ENCODE data around the gene WDR82. TPM values are rescaled to one million over a fixed set of nuclear protein-coding genes. Genes with fewer than 3 reads are reported as not detected.
"Not testable (repeated sequence)": the region's sequence is repeated elsewhere in the genome, so short reads cannot be mapped to it uniquely, and the experiment has no call there.

WDR82 gene
- total RNA-seq, 6 donors from 2014 or later = 23.0 to 63.6 (median 46.8) TPM

DNA sequence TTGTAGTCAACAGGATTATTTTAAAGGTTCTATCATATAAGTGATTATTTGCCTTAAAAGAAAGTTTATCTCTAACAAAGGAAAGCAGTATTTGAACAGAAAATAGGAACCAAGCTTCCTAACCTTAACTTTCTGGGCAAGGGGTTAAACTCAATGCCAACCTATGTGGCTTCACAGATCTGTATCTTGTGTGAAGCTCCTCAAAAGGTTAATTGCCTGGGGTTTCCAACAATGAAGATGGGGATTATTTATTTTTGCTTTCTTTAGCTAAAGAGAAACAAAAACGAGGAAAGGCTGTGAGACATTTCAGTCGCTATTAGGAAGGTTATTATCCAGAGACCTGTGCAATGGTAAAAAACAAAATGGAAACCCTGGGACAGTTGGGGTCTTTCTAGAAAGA, 1.1 kb upstream of the WDR82 start:
- TF ChIP-seq POLR2A (IDR thresholded peaks at IDR 0.05) (no peak), POLR2AphosphoS5 (IDR thresholded peaks at IDR 0.05) (no peak), EP300 (IDR thresholded peaks at IDR 0.05) (no peak)
- TF ChIP-seq, protein P1, sequence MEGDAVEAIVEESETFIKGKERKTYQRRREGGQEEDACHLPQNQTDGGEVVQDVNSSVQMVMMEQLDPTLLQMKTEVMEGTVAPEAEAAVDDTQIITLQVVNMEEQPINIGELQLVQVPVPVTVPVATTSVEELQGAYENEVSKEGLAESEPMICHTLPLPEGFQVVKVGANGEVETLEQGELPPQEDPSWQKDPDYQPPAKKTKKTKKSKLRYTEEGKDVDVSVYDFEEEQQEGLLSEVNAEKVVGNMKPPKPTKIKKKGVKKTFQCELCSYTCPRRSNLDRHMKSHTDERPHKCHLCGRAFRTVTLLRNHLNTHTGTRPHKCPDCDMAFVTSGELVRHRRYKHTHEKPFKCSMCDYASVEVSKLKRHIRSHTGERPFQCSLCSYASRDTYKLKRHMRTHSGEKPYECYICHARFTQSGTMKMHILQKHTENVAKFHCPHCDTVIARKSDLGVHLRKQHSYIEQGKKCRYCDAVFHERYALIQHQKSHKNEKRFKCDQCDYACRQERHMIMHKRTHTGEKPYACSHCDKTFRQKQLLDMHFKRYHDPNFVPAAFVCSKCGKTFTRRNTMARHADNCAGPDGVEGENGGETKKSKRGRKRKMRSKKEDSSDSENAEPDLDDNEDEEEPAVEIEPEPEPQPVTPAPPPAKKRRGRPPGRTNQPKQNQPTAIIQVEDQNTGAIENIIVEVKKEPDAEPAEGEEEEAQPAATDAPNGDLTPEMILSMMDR (IDR thresholded peaks at IDR 0.05) = no peak
- Histone ChIP-seq H3K4me3 (peak overlapping the region in 2 of 4 donors; percentile 69 to 83), H3K9me3 (no peaks in the 10 kb centered on the region), H3K4me1 (peaks cover 27 to 49% (median 40%) of the 10 kb centered on the region in 4 donors), H3K36me3 (peaks cover 0 to 10% (median 0%) of the 10 kb centered on the region in 4 donors), H3K27me3 (no peaks in the 10 kb centered on the region), H3K27ac (peak overlapping the region; percentile 94 to 99 (median 98))
- ATAC-seq (ENCODE audit: low FRiP score in 2 of 2) = no peak
- 26 to 36% methylated on average over 2 of the region's 2 CpGs for WGBS, 2 donors
- no peak for DNase-seq

DNA sequence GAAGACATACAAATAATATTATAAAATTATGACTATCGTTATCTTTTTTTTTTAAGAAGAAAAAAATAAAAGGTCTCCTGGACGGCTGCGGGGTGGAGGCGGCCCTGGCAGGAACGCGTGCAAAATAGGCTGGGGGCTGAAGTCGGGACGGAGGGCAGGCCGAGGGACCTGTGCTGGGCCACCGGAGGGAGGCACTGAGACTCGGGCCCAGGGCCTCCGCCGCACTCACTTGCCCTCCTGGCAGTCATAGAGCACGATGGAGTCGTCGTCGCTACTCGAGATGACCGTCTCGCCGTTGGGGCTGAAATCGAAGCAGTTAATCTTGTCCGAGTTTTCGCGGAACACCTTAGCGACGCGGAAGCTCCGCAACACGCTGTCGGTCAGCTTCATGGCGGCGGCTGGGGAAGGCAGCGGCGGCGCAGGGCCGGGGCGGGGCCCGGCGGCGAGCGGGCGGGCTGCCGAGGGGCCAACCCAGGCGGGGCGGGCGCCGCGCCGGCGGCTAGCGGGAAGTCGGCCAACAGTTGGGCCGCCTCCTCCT, 408 bp downstream of the WDR82 start:
- H3K36me3 ChIP-seq = peaks cover 0 to 20% (median 0%) of the 10 kb centered on the region in 4 donors
- H3K9me3 ChIP-seq = no peaks in the 10 kb centered on the region
- H3K27me3 ChIP-seq = no peaks in the 10 kb centered on the region
- no peak for TF ChIP-seq POLR2AphosphoS5 (IDR thresholded peaks at IDR 0.05)
- TF ChIP-seq POLR2A (IDR thresholded peaks at IDR 0.05) = no peak
- TF ChIP-seq EP300 (IDR thresholded peaks at IDR 0.05) = no peak
- TF ChIP-seq, protein P1 (IDR thresholded peaks at IDR 0.05) = peak in 5 of 6 experiments; percentile 14 to 77 (median 32)
- ATAC-seq (ENCODE audit: low FRiP score in 2 of 2) (peak; percentile 84 to 93), DNase-seq (peak in 1 of 2 donors; percentile 52)
- peaks cover 43 to 65% (median 51%) of the 10 kb centered on the region in 4 donors for H3K4me1 ChIP-seq
- H3K4me3 ChIP-seq = peak overlapping the region; percentile 69 to 88 (median 82)
- WGBS, 2 donors = 0 to 1% methylated on average over 13 to 51 of the region's 54 CpGs
- peak overlapping the region; percentile 94 to 99 (median 98) for H3K27ac ChIP-seq

DNA sequence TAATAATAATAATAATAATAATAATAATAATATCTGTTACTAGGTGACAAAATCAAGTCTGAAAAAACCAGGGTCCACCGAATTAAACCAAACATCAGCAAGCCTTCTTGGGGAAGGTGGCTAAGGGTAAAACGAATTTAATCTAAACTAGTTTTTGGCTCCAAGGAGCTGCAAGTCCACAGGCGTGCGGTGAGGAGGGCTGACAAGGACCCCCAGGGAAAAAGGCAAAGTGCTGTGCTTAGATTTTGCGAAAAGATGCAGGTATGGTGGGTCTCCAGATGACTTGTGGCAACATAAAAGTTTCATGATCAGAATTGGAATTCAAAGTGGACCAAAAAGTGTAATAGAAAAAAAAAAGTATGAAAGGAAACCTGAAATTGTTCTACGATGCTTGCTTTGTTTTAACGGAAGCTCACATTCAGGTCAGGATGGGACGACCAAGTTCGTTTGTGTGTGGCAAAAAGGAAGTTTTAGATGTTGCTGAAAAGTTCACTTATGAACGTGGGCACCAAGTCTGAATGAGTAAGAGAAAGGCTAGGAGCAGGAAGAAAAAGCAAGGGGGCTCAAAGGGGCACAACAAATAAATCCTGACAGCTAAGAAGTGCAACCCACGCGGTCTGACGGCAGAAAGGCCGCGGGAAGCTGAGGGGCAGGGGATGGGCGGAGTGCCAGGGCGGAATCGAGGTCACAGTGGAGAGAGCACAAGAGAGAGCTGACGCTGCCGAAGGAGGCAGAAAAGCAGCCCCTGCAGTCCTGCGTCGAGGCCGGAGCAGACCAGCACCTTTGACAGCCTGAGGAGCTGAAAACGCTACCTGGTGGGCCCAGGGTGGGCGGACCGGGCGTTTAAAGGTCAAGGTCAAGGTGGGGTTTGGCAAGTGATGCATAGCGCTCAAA, 1.1 kb downstream of the WDR82 start:
- H3K4me3 ChIP-seq = peak overlapping the region; percentile 69 to 88 (median 82)
- H3K36me3 ChIP-seq = peaks cover 0 to 25% (median 0%) of the 10 kb centered on the region in 4 donors
- 1 to 2% methylated on average over 28 of the region's 28 CpGs for WGBS, 2 donors
- ATAC-seq (ENCODE audit: low FRiP score in 2 of 2) (peak; percentile 64 to 82), DNase-seq (peak; percentile 83 to 88)
- peak; percentile 74 to 90 for TF ChIP-seq POLR2AphosphoS5 (IDR thresholded peaks at IDR 0.05)
- TF ChIP-seq EP300 (IDR thresholded peaks at IDR 0.05) = no peak
- peak in 3 of 4 donors; percentile 50 to 79 (median 56) for TF ChIP-seq POLR2A (IDR thresholded peaks at IDR 0.05)
- peak overlapping the region; percentile 94 to 99 (median 98) for H3K27ac ChIP-seq
- H3K27me3 ChIP-seq = no peaks in the 10 kb centered on the region
- peaks cover 49 to 72% (median 59%) of the 10 kb centered on the region in 4 donors for H3K4me1 ChIP-seq
- no peaks in the 10 kb centered on the region for H3K9me3 ChIP-seq

DNA sequence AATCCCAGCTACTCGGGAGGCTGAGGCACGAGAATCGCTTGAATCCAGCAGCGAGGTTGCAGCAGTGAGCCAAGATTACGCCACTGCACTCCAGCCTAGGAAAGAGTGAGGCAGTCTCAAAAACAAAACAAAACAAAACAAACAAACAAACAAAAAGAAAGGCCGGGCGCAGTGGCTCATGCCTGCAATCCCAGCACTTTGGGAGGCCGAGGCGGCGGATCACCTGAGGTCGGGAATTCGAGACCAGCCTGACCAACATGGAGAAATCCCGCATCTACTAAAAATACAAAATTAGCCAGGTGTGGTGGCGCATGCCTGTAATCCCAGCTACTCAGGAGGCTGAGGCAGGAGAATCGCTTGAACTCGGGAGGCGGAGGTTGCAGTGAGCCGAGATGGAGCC, 3.7 kb downstream of the WDR82 start:
- Histone ChIP-seq H3K4me3 (peak overlapping the region in 1 of 4 donors; percentile 69), H3K36me3 (peaks cover 0 to 18% (median 0%) of the 10 kb centered on the region in 4 donors), H3K4me1 (peaks cover 67 to 89% (median 77%) of the 10 kb centered on the region in 4 donors), H3K27ac (peak overlapping the region in 1 of 4 donors; percentile 98)
- H3K9me3 ChIP-seq; ATAC-seq (ENCODE audit: low FRiP score in 2 of 2); DNase-seq; H3K27me3 ChIP-seq: not testable (repeated sequence)
- WGBS, 2 donors = 87 to 93% methylated on average over 18 of the region's 18 CpGs

GRCh38 chr3:52272831-52273230, 5.6 kb downstream of the WDR82 start:
- WGBS, 2 donors = 69 to 74% methylated on average over 3 of the region's 3 CpGs
- Histone ChIP-seq H3K36me3 (peaks cover 0 to 36% (median 14%) of the 10 kb centered on the region in 4 donors), H3K9me3 (no peaks in the 10 kb centered on the region), H3K4me1 (peaks cover 77 to 98% (median 85%) of the 10 kb centered on the region in 4 donors), H3K27me3 (no peaks in the 10 kb centered on the region), H3K4me3 (no peak overlapping the region), H3K27ac (peak overlapping the region; percentile 4 to 83 (median 28))
- ATAC-seq (ENCODE audit: low FRiP score in 2 of 2) (no peak), DNase-seq (no peak)
- TF ChIP-seq POLR2AphosphoS5 (IDR thresholded peaks at IDR 0.05) (no peak), EP300 (IDR thresholded peaks at IDR 0.05) (no peak), POLR2A (IDR thresholded peaks at IDR 0.05) (no peak)
- TF ChIP-seq, protein P1 (IDR thresholded peaks at IDR 0.05) = no peak

- not testable (repeated sequence) for H3K9me3 ChIP-seq; H3K27me3 ChIP-seq; ATAC-seq (ENCODE audit: low FRiP score in 2 of 2); DNase-seq; H3K4me3 ChIP-seq
- 73 to 84% methylated on average over 9 of the region's 9 CpGs for WGBS, 2 donors
- Histone ChIP-seq H3K36me3 (peaks cover 0 to 43% (median 20%) of the 10 kb centered on the region in 4 donors), H3K27ac (peak overlapping the region; percentile 4 to 83 (median 71)), H3K4me1 (peaks cover 81 to 100% (median 87%) of the 10 kb centered on the region in 4 donors)
Observed at GRCh38 chr3:52272172-52272571, 6.3 kb downstream of the WDR82 start.

All from upper lobe of left lung (tissue), 6 donors.